ENCODE measurements around the gene ERI3.

The ERI3 gene

GRCh38 chr1:44354840-44355581, at the start of gene ERI3:
Gene ERI3 (minus strand): TSS chr1:44355257. CDS start chr1:44355026, 231 bp downstream.
- DNase-seq: peak; percentile 84 to 91

GRCh38 chr1:44401256-44402228, 46.5 kb upstream of the ERI3 start:
- DNase-seq: no peak

- DNase-seq: no peak
These were observed 35.2 kb upstream of the ERI3 start for GRCh38 chr1:44390277-44390676.

- DNase-seq: no peak
These were observed 34.4 kb upstream of the ERI3 start for GRCh38 chr1:44389437-44389836.

- no peak for DNase-seq
These were observed 33.5 kb upstream of the ERI3 start for GRCh38 chr1:44388551-44388950.

GRCh38 chr1:44380666-44381177, 25.7 kb upstream of the ERI3 start:
- no peak for DNase-seq

- peak in 1 of 2 experiments; percentile 5 for DNase-seq
These were observed 23.1 kb upstream of the ERI3 start for GRCh38 chr1:44377925-44378784.

- DNase-seq: no peak
These were observed 20.5 kb upstream of the ERI3 start for GRCh38 chr1:44375547-44375946.

- DNase-seq: no peak
These were observed 16.1 kb upstream of the ERI3 start for GRCh38 chr1:44371206-44371605.

- DNase-seq: no peak
These were observed 13.6 kb upstream of the ERI3 start for GRCh38 chr1:44368471-44369151.

- DNase-seq: no peak
These were observed 12.9 kb upstream of the ERI3 start for GRCh38 chr1:44367944-44368343.

- no peak for DNase-seq
These were observed 11.4 kb upstream of the ERI3 start for GRCh38 chr1:44366371-44366975.

GRCh38 chr1:44361478-44361877, 6.4 kb upstream of the ERI3 start:
- peak in 1 of 2 experiments; percentile 13 for DNase-seq

- DNase-seq: no peak
These were observed 4.3 kb upstream of the ERI3 start for GRCh38 chr1:44359234-44359935.

- no peak for DNase-seq
These were observed 2.7 kb upstream of the ERI3 start for GRCh38 chr1:44357710-44358109.

GRCh38 chr1:44355582-44356305, 687 bp upstream of the ERI3 start:
- DNase-seq: no peak

- no peak for DNase-seq
These were observed 703 bp downstream of the ERI3 start for GRCh38 chr1:44354268-44354839.

GRCh38 chr1:44353604-44354003, 1.5 kb downstream of the ERI3 start:
- DNase-seq: no peak

GRCh38 chr1:44351289-44351688, 3.8 kb downstream of the ERI3 start:
- DNase-seq: no peak

GRCh38 chr1:44348061-44348485, 7.0 kb downstream of the ERI3 start:
- DNase-seq: no peak
